ENCODE data around the gene TEX2.
"Not testable (repeated sequence)": the region's sequence is repeated elsewhere in the genome, so short reads cannot be mapped to it uniquely, and the experiment has no call there.

TEX2 gene

GRCh38 chr17:64182325-64183012 lies 80.6 kb downstream of the TEX2 start:
- DNase-seq (ENCODE audit: low read depth, low spot score), result no peak

GRCh38 chr17:64180089-64181073 lies 82.7 kb downstream of the TEX2 start:
- no peak for DNase-seq (ENCODE audit: low read depth, low spot score)

- DNase-seq (ENCODE audit: low read depth, low spot score), result not testable (repeated sequence)
Measured at GRCh38 chr17:64179024-64179423, 84.0 kb downstream of the TEX2 start.

GRCh38 chr17:64178011-64178825 lies 84.8 kb downstream of the TEX2 start:
- peak; percentile 29 for DNase-seq (ENCODE audit: low read depth, low spot score)

GRCh38 chr17:64177311-64178010 lies 85.6 kb downstream of the TEX2 start:
- no peak for DNase-seq (ENCODE audit: low read depth, low spot score)

GRCh38 chr17:64176556-64176955 lies 86.5 kb downstream of the TEX2 start:
- no peak for DNase-seq (ENCODE audit: low read depth, low spot score)

GRCh38 chr17:64174686-64175456 lies 88.2 kb downstream of the TEX2 start:
- DNase-seq (ENCODE audit: low read depth, low spot score), result no peak

GRCh38 chr17:64173646-64174045 lies 89.4 kb downstream of the TEX2 start:
- no peak for DNase-seq (ENCODE audit: low read depth, low spot score)

GRCh38 chr17:64172510-64172909 lies 90.5 kb downstream of the TEX2 start:
- DNase-seq (ENCODE audit: low read depth, low spot score), result no peak

GRCh38 chr17:64171041-64171440 lies 92.0 kb downstream of the TEX2 start:
- no peak for DNase-seq (ENCODE audit: low read depth, low spot score)

- DNase-seq (ENCODE audit: low read depth, low spot score), result no peak
Measured at GRCh38 chr17:64170286-64170685, 92.8 kb downstream of the TEX2 start.

GRCh38 chr17:64167666-64168065 lies 95.4 kb downstream of the TEX2 start:
- not testable (repeated sequence) for DNase-seq (ENCODE audit: low read depth, low spot score)

GRCh38 chr17:64166876-64167275 lies 96.2 kb downstream of the TEX2 start:
- DNase-seq (ENCODE audit: low read depth, low spot score), result no peak

- no peak for DNase-seq (ENCODE audit: low read depth, low spot score)
Measured at GRCh38 chr17:64165347-64165746, 97.7 kb downstream of the TEX2 start.

GRCh38 chr17:64164596-64165285 lies 98.3 kb downstream of the TEX2 start:
- no peak for DNase-seq (ENCODE audit: low read depth, low spot score)

GRCh38 chr17:64163468-64163867 lies 99.6 kb downstream of the TEX2 start:
- DNase-seq (ENCODE audit: low read depth, low spot score), result no peak

GRCh38 chr17:64162554-64162953 lies 100.5 kb downstream of the TEX2 start:
- DNase-seq (ENCODE audit: low read depth, low spot score), result no peak

GRCh38 chr17:64161380-64162176 lies 101.5 kb downstream of the TEX2 start:
- DNase-seq (ENCODE audit: low read depth, low spot score), result no peak

- no peak for DNase-seq (ENCODE audit: low read depth, low spot score)
Measured at GRCh38 chr17:64160378-64160777, 102.7 kb downstream of the TEX2 start.

Measured in astrocyte of the hippocampus (primary cell).